Esophagus squamous epithelium (tissue), 4 donors: Measurements from ENCODE around the gene FBN3.

Experiments
- POLR2A ChIP-seq, 4 donors: fragments of 450-650 bp; IDR thresholded peaks; one replicate each; pipeline ENCODE4 v1.6.1; 2017; ENCODE audit warnings: antibody characterized with exemption in 4 of 4, mild to moderate bottlenecking in 4 of 4, moderate library complexity in 3 of 4
- TF ChIP-seq, protein P1 (sequence below), 6 experiments: fragments of 450-650 bp in 4 of 6; fragments of 200-600 bp in 2 of 6; sonication (generic) in 2 of 6; IDR thresholded peaks; one replicate each; pipeline ENCODE4 v1.5.1; 2016 to 2019; ENCODE audit warnings: antibody characterized with exemption in 6 of 6, mild to moderate bottlenecking in 4 of 6, moderate library complexity in 4 of 6

DNA sequence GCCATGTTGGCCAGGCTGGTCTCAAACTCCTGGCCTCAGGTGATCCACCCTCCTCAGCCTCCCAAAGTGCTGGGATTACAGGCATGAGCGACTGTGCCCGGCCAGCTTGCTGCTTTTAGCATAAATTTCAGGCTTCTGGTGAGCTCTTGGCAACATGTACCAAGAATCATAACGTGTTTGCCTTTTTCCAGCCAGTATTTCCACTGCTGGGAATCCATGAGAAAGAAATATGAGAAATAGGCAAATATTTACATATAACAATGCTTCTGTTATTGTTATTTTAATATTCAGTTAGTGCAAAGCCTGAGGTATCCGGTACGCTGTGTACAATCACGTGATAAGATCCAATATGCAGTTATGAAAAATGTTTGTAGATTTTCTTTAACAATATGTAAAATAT lies 30.6 kb upstream of the FBN3 start:
- TF ChIP-seq POLR2A (IDR thresholded peaks at IDR 0.05) = no peak
- TF ChIP-seq, protein P1, sequence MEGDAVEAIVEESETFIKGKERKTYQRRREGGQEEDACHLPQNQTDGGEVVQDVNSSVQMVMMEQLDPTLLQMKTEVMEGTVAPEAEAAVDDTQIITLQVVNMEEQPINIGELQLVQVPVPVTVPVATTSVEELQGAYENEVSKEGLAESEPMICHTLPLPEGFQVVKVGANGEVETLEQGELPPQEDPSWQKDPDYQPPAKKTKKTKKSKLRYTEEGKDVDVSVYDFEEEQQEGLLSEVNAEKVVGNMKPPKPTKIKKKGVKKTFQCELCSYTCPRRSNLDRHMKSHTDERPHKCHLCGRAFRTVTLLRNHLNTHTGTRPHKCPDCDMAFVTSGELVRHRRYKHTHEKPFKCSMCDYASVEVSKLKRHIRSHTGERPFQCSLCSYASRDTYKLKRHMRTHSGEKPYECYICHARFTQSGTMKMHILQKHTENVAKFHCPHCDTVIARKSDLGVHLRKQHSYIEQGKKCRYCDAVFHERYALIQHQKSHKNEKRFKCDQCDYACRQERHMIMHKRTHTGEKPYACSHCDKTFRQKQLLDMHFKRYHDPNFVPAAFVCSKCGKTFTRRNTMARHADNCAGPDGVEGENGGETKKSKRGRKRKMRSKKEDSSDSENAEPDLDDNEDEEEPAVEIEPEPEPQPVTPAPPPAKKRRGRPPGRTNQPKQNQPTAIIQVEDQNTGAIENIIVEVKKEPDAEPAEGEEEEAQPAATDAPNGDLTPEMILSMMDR (IDR thresholded peaks at IDR 0.05) = no peak
